Keratinocyte (primary cell): ENCODE measurements around the gene MCM10. TPM values are rescaled to one million over a fixed set of nuclear protein-coding genes. Genes with fewer than 3 reads are reported as not detected.

ENCODE experiments used
- DNase-seq: peaks from one replicate; pipeline ENCODE4 v3.0.0-alpha.2; 2011; ENCODE audit warnings: low read depth, missing footprints, low spot score
- FAIRE-seq: peaks from 2 replicates; lab custom pipeline; 2011; peaks lifted over from hg19 to GRCh38; lab: Jason Lieb, UNC
- H2AFZ ChIP-seq: 2 replicates; pipeline ENCODE4 v1.6.0; 2012; ENCODE audit warnings: low read length, control low read depth, inconsistent platforms; ENCODE audit not compliant: control insufficient read depth
- H3K27ac ChIP-seq: 2 replicates; pipeline ENCODE4 v1.5.1; 2011; ENCODE audit warnings: low read length; ENCODE audit not compliant: control insufficient read depth, insufficient read depth
- H3K27me3 ChIP-seq: 3 replicates; pipeline ENCODE4 v1.6.0; 2011; ENCODE audit warnings: low read length; ENCODE audit not compliant: control insufficient read depth, insufficient read depth; ENCODE audit errors: extremely low read depth
- H3K36me3 ChIP-seq, 2 experiments: 2 replicates in 1 of 2; 3 replicates in 1 of 2; pipeline ENCODE4 v1.5.1; 2011; ENCODE audit warnings: low read length in 2 of 2, mild to moderate bottlenecking in 1 of 2; ENCODE audit not compliant: control insufficient read depth in 2 of 2, insufficient read depth in 2 of 2; ENCODE audit errors: extremely low read depth in 1 of 2
- H3K4me1 ChIP-seq: 3 replicates; pipeline ENCODE4 v1.5.1; 2011; ENCODE audit warnings: low read length; ENCODE audit not compliant: control insufficient read depth, insufficient read depth; ENCODE audit errors: extremely low read depth
- H3K4me2 ChIP-seq: 3 replicates; pipeline ENCODE4 v1.6.0; 2011; ENCODE audit warnings: low read depth, low read length; ENCODE audit not compliant: control insufficient read depth, insufficient read depth; ENCODE audit errors: extremely low read depth
- H3K4me3 ChIP-seq, 3 experiments: fragments of 200-600 bp in 1 of 3; sonication (generic) in 1 of 3; 2 replicates in 2 of 3; 3 replicates in 1 of 3; pipeline ENCODE4 v1.5.1; 2011 to 2016; ENCODE audit warnings: low read length in 3 of 3, mild to moderate bottlenecking in 3 of 3, control low read depth in 2 of 3, inconsistent platforms in 1 of 3, low read depth in 1 of 3, mixed read lengths in 1 of 3, mixed run types in 1 of 3, moderate library complexity in 1 of 3; ENCODE audit not compliant: control insufficient read depth in 2 of 3, insufficient read depth in 2 of 3; ENCODE audit errors: extremely low read depth in 1 of 3
- H3K79me2 ChIP-seq: 2 replicates; pipeline ENCODE4 v1.6.0; 2012; ENCODE audit warnings: low read length; ENCODE audit not compliant: control insufficient read depth, insufficient read depth
- H3K9ac ChIP-seq: 3 replicates; pipeline ENCODE4 v1.6.0; 2011; ENCODE audit warnings: low read length; ENCODE audit not compliant: control insufficient read depth, insufficient read depth; ENCODE audit errors: extremely low read depth
- H3K9me1 ChIP-seq: 3 replicates; pipeline ENCODE4 v1.6.0; 2011; ENCODE audit warnings: low read length; ENCODE audit not compliant: control insufficient read depth, insufficient read depth; ENCODE audit errors: extremely low read depth
- H3K9me3 ChIP-seq: 2 replicates; pipeline ENCODE4 v1.5.1; 2012; ENCODE audit warnings: low read depth, low read length; ENCODE audit not compliant: control insufficient read depth
- H4K20me1 ChIP-seq: 3 replicates; pipeline ENCODE4 v1.6.0; 2011; ENCODE audit warnings: low read length; ENCODE audit not compliant: control insufficient read depth, insufficient read depth; ENCODE audit errors: extremely low read depth
- EZH2 ChIP-seq: IDR thresholded peaks from one replicate; pipeline ENCODE4 v1.6.1; 2012; ENCODE audit warnings: inconsistent platforms, mild to moderate bottlenecking, low read length, moderate library complexity
- dilution Hi-C: fragments of 300-500 bp; cut with MboI; formaldehyde crosslinking; loops from one replicate; pipeline ENCODE4 v1.7.0; 2020; ENCODE audit warnings: low sequenced_read_pairs; ENCODE audit not compliant: extremely low pct_ligation_motif_present
- polyA plus RNA-seq, 5 experiments: library from polyadenylated mRNA; depleted of rRNA in 3 of 5; stranded (reverse) in 3 of 5; stranded (forward) in 1 of 5; unstranded in 1 of 5; fragments of >200 nt; gene quantifications; 1 replicate in 1 of 5; 2 replicates in 3 of 5; 3 replicates in 1 of 5; pipeline versions ENCODE4 v1.2.1 to v1.2.3, GENCODE V29; 2011 to 2012; ENCODE audit warnings: missing spikeins in 2 of 5, low read depth in 1 of 5, low replicate concordance in 1 of 5
- TF ChIP-seq, protein P1 (sequence below), 3 experiments: IDR thresholded peaks in 1 of 3; conservative IDR thresholded peaks in 1 of 3; optimal IDR thresholded peaks in 1 of 3; 2 replicates in 2 of 3; 3 replicates in 1 of 3; pipeline versions ENCODE3 to v1.5.1; 2011; ENCODE audit warnings: low read length in 3 of 3, mild to moderate bottlenecking in 3 of 3, moderate library complexity in 2 of 3, control low read depth in 1 of 3, inconsistent platforms in 1 of 3; ENCODE audit not compliant: insufficient read depth in 2 of 3; ENCODE audit errors: extremely low read depth in 1 of 3

The MCM10 gene
- polyA plus RNA-seq, 1 donor (not counting 4 experiments of a cell fraction or from before 2014, with no cell fraction given), result 6.2 TPM

DNA sequence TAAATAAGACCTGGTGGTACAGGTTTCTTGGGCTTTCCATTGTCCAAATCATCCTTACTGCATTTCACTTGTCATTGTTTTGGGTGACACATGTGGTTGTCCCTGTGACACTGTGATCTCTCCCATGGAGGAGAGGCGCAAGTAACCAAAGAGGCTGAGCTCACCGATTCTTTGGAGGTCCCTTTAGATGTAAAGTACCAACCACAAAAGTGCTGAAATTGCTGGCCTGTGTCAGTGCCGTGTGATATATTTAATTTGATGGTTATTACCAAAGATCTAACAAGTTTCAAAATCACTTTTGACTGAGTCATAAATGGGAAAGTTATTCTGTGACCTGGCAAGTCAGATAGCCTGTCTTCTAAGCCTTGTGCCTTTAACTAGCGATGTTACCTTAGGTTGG is 19.4 kb downstream of the MCM10 start:
- Histone ChIP-seq H3K27me3 (no peaks in the 10 kb centered on the region), H4K20me1 (no peaks in the 10 kb centered on the region), H3K4me3 (no peak overlapping the region), H3K4me1 (no peaks in the 10 kb centered on the region), H3K79me2 (no peaks in the 10 kb centered on the region), H3K27ac (no peak overlapping the region), H3K9me1 (no peaks in the 10 kb centered on the region), H3K9ac (no peak overlapping the region), H3K9me3 (no peaks in the 10 kb centered on the region), H3K36me3 (peaks cover 0 to 28% of the 10 kb centered on the region in 2 experiments), H2AFZ (no peak overlapping the region), H3K4me2 (no peak overlapping the region)
- FAIRE-seq (no peak), DNase-seq (no peak)
- dilution Hi-C loops, result no loop called here
- TF ChIP-seq EZH2, result no peak
- TF ChIP-seq, protein P1, sequence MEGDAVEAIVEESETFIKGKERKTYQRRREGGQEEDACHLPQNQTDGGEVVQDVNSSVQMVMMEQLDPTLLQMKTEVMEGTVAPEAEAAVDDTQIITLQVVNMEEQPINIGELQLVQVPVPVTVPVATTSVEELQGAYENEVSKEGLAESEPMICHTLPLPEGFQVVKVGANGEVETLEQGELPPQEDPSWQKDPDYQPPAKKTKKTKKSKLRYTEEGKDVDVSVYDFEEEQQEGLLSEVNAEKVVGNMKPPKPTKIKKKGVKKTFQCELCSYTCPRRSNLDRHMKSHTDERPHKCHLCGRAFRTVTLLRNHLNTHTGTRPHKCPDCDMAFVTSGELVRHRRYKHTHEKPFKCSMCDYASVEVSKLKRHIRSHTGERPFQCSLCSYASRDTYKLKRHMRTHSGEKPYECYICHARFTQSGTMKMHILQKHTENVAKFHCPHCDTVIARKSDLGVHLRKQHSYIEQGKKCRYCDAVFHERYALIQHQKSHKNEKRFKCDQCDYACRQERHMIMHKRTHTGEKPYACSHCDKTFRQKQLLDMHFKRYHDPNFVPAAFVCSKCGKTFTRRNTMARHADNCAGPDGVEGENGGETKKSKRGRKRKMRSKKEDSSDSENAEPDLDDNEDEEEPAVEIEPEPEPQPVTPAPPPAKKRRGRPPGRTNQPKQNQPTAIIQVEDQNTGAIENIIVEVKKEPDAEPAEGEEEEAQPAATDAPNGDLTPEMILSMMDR (optimal IDR thresholded peaks at IDR 0.05 in 1 of 3, IDR thresholded peaks at IDR 0.05 in 1 of 3, conservative IDR thresholded peaks at IDR 0.05 in 1 of 3; ENCODE audit: extremely low read depth in 1 of 3, insufficient read depth in 2 of 3, low read length in 3 of 3), result no peak

DNA sequence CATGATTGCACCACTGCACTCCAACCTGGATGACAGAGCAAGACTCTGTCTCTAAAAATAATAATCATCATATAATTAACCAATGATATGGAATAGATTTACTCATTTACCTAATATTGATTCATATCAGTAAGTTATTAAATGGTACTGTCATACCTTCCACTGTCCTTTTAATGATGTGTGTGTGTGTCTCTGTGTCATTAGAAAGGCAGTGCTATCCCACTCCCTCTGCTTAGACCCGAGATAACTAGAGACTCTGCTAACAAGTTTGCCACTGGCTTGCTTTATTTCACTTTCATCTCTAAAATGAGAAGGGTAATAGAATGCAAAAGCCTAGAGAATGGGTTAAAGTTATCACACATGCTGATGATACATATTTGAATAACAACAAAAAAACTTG is 21.1 kb downstream of the MCM10 start:
- Histone ChIP-seq H2AFZ (no peak overlapping the region), H3K36me3 (peaks cover 0 to 29% of the 10 kb centered on the region in 2 experiments), H3K27me3 (no peaks in the 10 kb centered on the region), H3K79me2 (no peaks in the 10 kb centered on the region), H3K4me2 (no peak overlapping the region), H3K9me1 (no peaks in the 10 kb centered on the region), H3K9me3 (no peaks in the 10 kb centered on the region), H3K27ac (no peak overlapping the region), H3K4me1 (no peaks in the 10 kb centered on the region), H3K4me3 (no peak overlapping the region), H3K9ac (no peak overlapping the region), H4K20me1 (no peaks in the 10 kb centered on the region)
- FAIRE-seq (no peak), DNase-seq (no peak)
- dilution Hi-C loops, result no loop called here
- TF ChIP-seq, protein P1 (optimal IDR thresholded peaks at IDR 0.05 in 1 of 3, IDR thresholded peaks at IDR 0.05 in 1 of 3, conservative IDR thresholded peaks at IDR 0.05 in 1 of 3; ENCODE audit: extremely low read depth in 1 of 3, insufficient read depth in 2 of 3, low read length in 3 of 3), result no peak
- no peak for TF ChIP-seq EZH2
